Measurements from ENCODE around the gene BCLAF1. TPM values are rescaled to one million over a fixed set of nuclear protein-coding genes. Genes with fewer than 3 reads are reported as not detected.

Gene BCLAF1
- total and polyA plus RNA-seq, 9 of the 15 experiments (the other 6 are each of a cell fraction or from before 2014, with no cell fraction given) = 65.4 to 286 (median 165) TPM

- 0 out of 2 replicates have a peak, but pooled peaks have one; percentile 59 for TF ChIP-seq RREB1 (CRISPR knock-in tag; IDR thresholded peaks at IDR 0.05)
- TF ChIP-seq, protein P1, sequence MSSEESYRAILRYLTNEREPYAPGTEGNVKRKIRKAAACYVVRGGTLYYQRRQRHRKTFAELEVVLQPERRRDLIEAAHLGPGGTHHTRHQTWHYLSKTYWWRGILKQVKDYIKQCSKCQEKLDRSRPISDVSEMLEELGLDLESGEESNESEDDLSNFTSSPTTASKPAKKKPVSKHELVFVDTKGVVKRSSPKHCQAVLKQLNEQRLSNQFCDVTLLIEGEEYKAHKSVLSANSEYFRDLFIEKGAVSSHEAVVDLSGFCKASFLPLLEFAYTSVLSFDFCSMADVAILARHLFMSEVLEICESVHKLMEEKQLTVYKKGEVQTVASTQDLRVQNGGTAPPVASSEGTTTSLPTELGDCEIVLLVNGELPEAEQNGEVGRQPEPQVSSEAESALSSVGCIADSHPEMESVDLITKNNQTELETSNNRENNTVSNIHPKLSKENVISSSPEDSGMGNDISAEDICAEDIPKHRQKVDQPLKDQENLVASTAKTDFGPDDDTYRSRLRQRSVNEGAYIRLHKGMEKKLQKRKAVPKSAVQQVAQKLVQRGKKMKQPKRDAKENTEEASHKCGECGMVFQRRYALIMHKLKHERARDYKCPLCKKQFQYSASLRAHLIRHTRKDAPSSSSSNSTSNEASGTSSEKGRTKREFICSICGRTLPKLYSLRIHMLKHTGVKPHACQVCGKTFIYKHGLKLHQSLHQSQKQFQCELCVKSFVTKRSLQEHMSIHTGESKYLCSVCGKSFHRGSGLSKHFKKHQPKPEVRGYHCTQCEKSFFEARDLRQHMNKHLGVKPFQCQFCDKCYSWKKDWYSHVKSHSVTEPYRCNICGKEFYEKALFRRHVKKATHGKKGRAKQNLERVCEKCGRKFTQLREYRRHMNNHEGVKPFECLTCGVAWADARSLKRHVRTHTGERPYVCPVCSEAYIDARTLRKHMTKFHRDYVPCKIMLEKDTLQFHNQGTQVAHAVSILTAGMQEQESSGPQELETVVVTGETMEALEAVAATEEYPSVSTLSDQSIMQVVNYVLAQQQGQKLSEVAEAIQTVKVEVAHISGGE (CRISPR knock-in tag; IDR thresholded peaks at IDR 0.05) = 0 out of 6 replicates have a peak, but pooled peaks of 1 of the 3 experiments have one; percentile 12
- TF ChIP-seq CREB3 (tag; conservative IDR thresholded peaks at IDR 0.05; ENCODE audit: low read depth) = 0 out of 2 replicates have a peak, but pooled peaks have one; percentile 47
- no peak for TF ChIP-seq NR3C1 (CRISPR knock-in tag; IDR thresholded peaks at IDR 0.05)
- peak; percentile 99 for TF ChIP-seq ATF3 (IDR thresholded peaks at IDR 0.05)
- TF ChIP-seq ATF3 (CRISPR knock-in tag; conservative IDR thresholded peaks at IDR 0.05) = peak; percentile 83
- no peak for TF ChIP-seq KLF6 (CRISPR knock-in tag; IDR thresholded peaks at IDR 0.05; ENCODE audit: borderline replicate concordance)
- no peak for TF ChIP-seq BCLAF1 (IDR thresholded peaks at IDR 0.05; ENCODE audit: borderline replicate concordance in 1 of 2, control insufficient read depth in 1 of 2, low read depth in 2 of 2, low read length in 1 of 2)
- no peak for TF ChIP-seq TCF15 (CRISPR knock-in tag; IDR thresholded peaks at IDR 0.05)
- no peak for TF ChIP-seq ZFP36 (IDR thresholded peaks at IDR 0.05; ENCODE audit: low read depth, low read length, partially characterized antibody)
Measured at GRCh38 chr6:136326038-136326553, 36.5 kb upstream of the BCLAF1 start (continued).
